ENCODE results near the gene CTSW.

The CTSW gene

DNA sequence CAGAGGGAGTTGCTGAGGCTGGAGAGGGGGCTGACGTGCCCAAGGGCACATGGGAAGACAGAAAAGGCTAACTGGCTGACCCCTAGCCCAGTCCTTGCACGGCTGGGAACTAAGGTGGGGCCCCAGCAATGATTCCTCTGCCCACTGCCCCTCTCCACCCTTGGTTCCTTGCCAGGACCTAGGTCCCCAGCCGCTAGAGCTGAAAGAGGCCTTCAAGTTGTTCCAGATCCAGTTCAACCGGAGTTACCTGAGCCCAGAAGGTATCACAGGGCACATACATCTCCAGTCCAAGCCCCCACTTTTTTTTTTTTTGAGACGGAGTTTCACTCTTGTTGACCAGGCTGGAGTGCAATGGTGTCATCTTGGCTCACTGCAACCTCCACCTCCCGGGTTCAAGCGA is 390 bp downstream of the CTSW start:
- peak overlapping the region; percentile 46 for H3K27ac ChIP-seq (ENCODE audit: insufficient read depth, low read length, poor library complexity, severe bottlenecking)
- H3K9me3 ChIP-seq (ENCODE audit: control insufficient read depth, low read length): no peaks in the 10 kb centered on the region
- peaks cover 31% of the 10 kb centered on the region for H3K4me1 ChIP-seq (ENCODE audit: control insufficient read depth, insufficient read depth, low read length, poor library complexity, severe bottlenecking)
- no peaks in the 10 kb centered on the region for H3K27me3 ChIP-seq (replicated peaks; ENCODE audit: control insufficient read depth, insufficient read depth, low read length, poor library complexity, severe bottlenecking)
- H3K4me3 ChIP-seq (ENCODE audit: insufficient read depth, low read depth, low read length, poor library complexity, severe bottlenecking): no peak overlapping the region
- peaks cover 20% of the 10 kb centered on the region for H3K36me3 ChIP-seq (ENCODE audit: control insufficient read depth, insufficient read depth, low read length)
- no peak for DNase-seq

DNA sequence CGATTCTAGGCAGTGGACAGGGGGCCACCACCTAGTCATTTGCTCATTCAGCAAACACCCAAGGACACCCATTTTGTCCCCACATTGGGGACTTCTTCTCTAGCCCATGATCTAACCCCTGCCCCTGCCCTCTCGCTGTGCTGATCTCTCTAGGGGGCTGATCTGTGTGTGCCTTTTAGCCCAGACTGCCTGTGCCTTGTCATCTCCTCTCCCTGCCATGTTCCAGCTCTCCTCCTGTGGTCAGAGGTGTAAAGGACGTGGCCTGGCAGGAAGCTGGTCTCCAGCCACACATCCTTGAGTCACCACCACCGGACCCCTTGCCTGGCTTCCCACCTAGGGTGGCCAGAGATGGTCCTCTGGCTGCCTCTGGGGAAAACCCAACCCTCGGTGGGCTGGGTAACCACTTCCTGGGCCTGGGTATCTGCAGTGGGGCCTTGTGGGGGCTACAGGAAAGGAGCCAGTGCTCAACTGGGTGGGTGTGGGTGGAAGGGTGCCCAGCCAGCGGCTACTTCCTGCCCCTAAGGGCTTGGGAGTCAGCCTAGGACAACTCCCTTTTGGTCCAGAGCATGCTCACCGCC is 1.3 kb downstream of the CTSW start:
- DNase-seq: no peak
- H3K9me3 ChIP-seq (ENCODE audit: control insufficient read depth, low read length): no peaks in the 10 kb centered on the region
- H3K4me3 ChIP-seq (ENCODE audit: insufficient read depth, low read depth, low read length, poor library complexity, severe bottlenecking): no peak overlapping the region
- H3K36me3 ChIP-seq (ENCODE audit: control insufficient read depth, insufficient read depth, low read length): peaks cover 27% of the 10 kb centered on the region
- no peaks in the 10 kb centered on the region for H3K27me3 ChIP-seq (replicated peaks; ENCODE audit: control insufficient read depth, insufficient read depth, low read length, poor library complexity, severe bottlenecking)
- peaks cover 31% of the 10 kb centered on the region for H3K4me1 ChIP-seq (ENCODE audit: control insufficient read depth, insufficient read depth, low read length, poor library complexity, severe bottlenecking)
- peak overlapping the region; percentile 9 for H3K27ac ChIP-seq (ENCODE audit: insufficient read depth, low read length, poor library complexity, severe bottlenecking)

DNA sequence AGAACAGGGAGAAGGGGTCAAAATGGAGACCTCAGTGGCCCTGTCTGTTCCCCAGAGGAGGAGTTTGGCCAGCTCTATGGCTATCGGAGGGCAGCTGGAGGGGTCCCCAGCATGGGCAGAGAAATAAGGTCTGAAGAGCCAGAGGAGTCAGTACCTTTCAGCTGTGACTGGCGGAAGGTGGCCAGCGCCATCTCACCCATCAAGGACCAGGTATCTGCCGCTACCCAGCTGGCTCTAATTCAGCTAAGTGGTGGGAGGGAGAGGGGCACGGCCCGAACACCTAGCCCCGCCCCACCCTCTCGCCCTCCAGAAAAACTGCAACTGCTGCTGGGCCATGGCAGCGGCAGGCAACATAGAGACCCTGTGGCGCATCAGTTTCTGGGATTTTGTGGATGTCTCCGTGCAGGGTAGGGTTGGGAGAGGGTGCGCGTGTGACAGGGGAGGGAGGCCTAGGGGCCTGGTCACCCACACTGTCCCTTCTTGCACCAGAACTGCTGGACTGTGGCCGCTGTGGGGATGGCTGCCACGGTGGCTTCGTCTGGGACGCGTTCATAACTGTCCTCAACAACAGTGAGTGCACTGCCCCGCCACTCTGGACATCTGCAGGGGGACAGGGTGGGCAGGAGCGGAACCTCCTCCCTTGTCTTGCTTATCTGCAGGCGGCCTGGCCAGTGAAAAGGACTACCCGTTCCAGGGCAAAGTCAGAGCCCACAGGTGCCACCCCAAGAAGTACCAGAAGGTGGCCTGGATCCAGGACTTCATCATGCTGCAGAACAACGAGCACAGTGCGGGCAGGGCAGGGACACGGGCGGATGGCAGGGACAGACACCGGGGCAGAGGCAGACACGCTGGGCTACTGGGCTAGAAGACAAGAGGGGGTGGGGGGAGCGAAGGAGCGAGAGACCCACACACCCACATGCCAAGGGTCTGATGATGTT is 2.8 kb downstream of the CTSW start:
- Histone ChIP-seq H3K4me1 (ENCODE audit: control insufficient read depth, insufficient read depth, low read length, poor library complexity, severe bottlenecking) (peaks cover 31% of the 10 kb centered on the region), H3K27me3 (replicated peaks; ENCODE audit: control insufficient read depth, insufficient read depth, low read length, poor library complexity, severe bottlenecking) (no peaks in the 10 kb centered on the region), H3K9me3 (ENCODE audit: control insufficient read depth, low read length) (no peaks in the 10 kb centered on the region), H3K36me3 (ENCODE audit: control insufficient read depth, insufficient read depth, low read length) (peaks cover 27% of the 10 kb centered on the region), H3K27ac (ENCODE audit: insufficient read depth, low read length, poor library complexity, severe bottlenecking) (no peak overlapping the region), H3K4me3 (ENCODE audit: insufficient read depth, low read depth, low read length, poor library complexity, severe bottlenecking) (no peak overlapping the region)
- no peak for DNase-seq

DNA sequence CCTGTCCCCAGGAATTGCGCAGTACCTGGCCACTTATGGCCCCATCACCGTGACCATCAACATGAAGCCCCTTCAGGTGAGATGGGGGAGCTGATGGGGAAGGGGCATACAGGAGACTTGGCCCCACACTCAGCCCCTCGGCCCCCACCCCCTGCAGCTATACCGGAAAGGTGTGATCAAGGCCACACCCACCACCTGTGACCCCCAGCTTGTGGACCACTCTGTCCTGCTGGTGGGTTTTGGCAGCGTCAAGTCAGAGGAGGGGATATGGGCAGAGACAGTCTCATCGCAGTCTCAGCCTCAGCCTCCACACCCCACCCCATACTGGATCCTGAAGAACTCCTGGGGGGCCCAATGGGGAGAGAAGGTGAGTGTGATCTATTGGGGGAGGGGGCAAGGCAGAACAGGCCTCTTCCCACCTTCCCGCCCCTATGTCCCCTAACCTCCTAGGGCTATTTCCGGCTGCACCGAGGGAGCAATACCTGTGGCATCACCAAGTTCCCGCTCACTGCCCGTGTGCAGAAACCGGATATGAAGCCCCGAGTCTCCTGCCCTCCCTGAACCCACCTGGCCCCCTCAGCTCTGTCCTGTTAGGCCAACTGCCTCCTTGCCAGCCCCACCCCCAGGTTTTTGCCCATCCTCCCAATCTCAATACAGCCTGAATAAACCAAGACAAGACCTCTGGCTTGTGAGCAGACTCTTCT is 3.6 kb downstream of the CTSW start:
- peaks cover 37% of the 10 kb centered on the region for H3K4me1 ChIP-seq (ENCODE audit: control insufficient read depth, insufficient read depth, low read length, poor library complexity, severe bottlenecking)
- no peaks in the 10 kb centered on the region for H3K27me3 ChIP-seq (replicated peaks; ENCODE audit: control insufficient read depth, insufficient read depth, low read length, poor library complexity, severe bottlenecking)
- no peak overlapping the region for H3K4me3 ChIP-seq (ENCODE audit: insufficient read depth, low read depth, low read length, poor library complexity, severe bottlenecking)
- no peaks in the 10 kb centered on the region for H3K9me3 ChIP-seq (ENCODE audit: control insufficient read depth, low read length)
- H3K27ac ChIP-seq (ENCODE audit: insufficient read depth, low read length, poor library complexity, severe bottlenecking): no peak overlapping the region
- peaks cover 27% of the 10 kb centered on the region for H3K36me3 ChIP-seq (ENCODE audit: control insufficient read depth, insufficient read depth, low read length)
- DNase-seq: no peak

DNA sequence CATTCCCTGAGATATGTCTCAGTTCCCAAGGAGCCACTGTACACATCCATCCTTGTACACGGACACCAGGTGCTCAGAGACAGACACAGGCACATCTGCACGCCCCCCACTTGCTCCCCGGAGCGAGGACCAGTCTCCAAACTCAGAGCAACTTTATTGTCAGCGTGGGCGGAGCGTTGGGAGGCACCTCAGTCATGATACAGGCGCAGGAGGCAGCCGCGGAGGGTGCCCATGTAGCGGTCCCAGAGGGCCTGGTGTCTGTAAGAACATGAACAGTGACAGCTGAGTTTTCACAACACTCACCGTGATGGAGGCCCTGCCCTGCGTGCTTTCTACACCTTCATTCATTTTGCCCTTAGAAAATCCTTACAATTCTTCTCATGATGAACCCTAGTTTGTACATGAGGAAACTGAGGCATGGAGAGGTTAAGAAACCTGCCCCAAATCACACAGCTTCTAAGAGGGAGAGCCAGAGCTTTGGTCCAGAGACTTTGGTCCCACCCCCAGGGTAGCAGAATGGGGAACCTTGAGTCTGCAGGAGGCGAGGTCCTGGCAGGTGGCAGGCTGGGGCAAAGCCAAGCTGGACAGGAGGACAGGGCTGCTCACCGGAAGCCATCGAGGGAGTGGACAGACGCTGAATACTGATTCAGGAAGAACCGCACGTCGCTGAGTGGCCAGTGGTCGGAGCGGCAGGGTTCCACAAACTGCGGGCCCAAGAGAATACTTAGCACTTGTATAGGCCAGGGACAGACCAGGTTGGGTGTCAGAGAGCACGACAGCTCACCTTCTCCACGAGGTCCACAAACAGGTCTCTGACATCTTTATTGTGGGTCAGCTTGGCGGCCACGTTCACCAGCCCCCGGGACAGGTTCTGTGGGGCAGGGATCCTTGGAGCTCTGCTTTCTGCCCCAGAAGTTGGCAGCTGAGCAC is 4.4 kb downstream of the CTSW start:
- H3K27ac ChIP-seq (ENCODE audit: insufficient read depth, low read length, poor library complexity, severe bottlenecking): no peak overlapping the region
- peaks cover 33% of the 10 kb centered on the region for H3K4me1 ChIP-seq (ENCODE audit: control insufficient read depth, insufficient read depth, low read length, poor library complexity, severe bottlenecking)

DNA sequence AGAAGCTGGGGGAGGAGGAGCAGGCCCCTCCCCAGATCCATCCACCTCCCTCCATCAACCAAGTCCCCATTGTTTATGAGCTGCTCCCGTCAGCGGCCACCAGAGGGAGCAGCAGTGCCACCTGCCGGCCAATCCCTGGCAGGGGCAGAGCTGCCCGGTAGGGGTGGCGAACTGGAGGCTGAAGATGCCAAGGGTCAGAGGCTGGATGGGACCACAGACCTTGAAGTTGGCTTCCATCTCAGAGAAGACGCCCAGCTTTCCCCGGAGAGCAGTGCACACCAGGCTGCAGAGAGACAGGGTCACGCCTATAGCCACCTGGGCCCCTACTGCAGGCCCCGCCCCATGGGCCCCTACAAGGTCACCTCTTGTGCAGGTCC is 5.1 kb downstream of the CTSW start:
- peaks cover 27% of the 10 kb centered on the region for H3K36me3 ChIP-seq (ENCODE audit: control insufficient read depth, insufficient read depth, low read length)
- peaks cover 28% of the 10 kb centered on the region for H3K4me1 ChIP-seq (ENCODE audit: control insufficient read depth, insufficient read depth, low read length, poor library complexity, severe bottlenecking)
- no peak overlapping the region for H3K27ac ChIP-seq (ENCODE audit: insufficient read depth, low read length, poor library complexity, severe bottlenecking)
- H3K27me3 ChIP-seq (replicated peaks; ENCODE audit: control insufficient read depth, insufficient read depth, low read length, poor library complexity, severe bottlenecking): no peaks in the 10 kb centered on the region
- H3K4me3 ChIP-seq (ENCODE audit: insufficient read depth, low read depth, low read length, poor library complexity, severe bottlenecking): no peak overlapping the region
- DNase-seq: peak; percentile 65 to 74 (median 67)
- H3K9me3 ChIP-seq (ENCODE audit: control insufficient read depth, low read length): no peaks in the 10 kb centered on the region

More for the DNA sequence above, 4.4 kb downstream of the CTSW start:
- no peaks in the 10 kb centered on the region for H3K9me3 ChIP-seq (ENCODE audit: control insufficient read depth, low read length)
- no peak for DNase-seq
- no peaks in the 10 kb centered on the region for H3K27me3 ChIP-seq (replicated peaks; ENCODE audit: control insufficient read depth, insufficient read depth, low read length, poor library complexity, severe bottlenecking)
- H3K4me3 ChIP-seq (ENCODE audit: insufficient read depth, low read depth, low read length, poor library complexity, severe bottlenecking): no peak overlapping the region
- H3K36me3 ChIP-seq (ENCODE audit: control insufficient read depth, insufficient read depth, low read length): peaks cover 27% of the 10 kb centered on the region

DNA sequence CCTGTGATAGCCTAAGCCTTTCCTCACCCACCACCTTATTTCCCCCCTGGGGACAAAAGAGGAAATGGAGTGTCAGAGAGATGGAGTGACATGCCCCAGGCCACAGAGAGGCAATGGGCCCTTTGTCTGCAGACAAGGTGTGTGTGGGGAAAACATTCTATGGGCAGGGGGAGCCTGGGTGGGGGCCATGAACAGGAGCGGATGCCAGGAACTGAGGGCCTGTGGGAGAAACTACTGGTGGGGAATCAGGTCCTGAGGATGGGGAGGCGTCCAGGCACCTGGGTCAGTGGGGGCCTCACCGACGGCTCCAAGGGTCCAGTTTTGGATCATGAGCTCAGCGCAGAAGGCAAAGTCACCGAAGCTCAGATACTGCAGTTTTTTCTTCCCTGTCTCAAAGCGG is 5.6 kb downstream of the CTSW start:
- Histone ChIP-seq H3K27ac (ENCODE audit: insufficient read depth, low read length, poor library complexity, severe bottlenecking) (no peak overlapping the region), H3K9me3 (ENCODE audit: control insufficient read depth, low read length) (no peaks in the 10 kb centered on the region), H3K4me1 (ENCODE audit: control insufficient read depth, insufficient read depth, low read length, poor library complexity, severe bottlenecking) (peaks cover 29% of the 10 kb centered on the region), H3K36me3 (ENCODE audit: control insufficient read depth, insufficient read depth, low read length) (peaks cover 27% of the 10 kb centered on the region), H3K27me3 (replicated peaks; ENCODE audit: control insufficient read depth, insufficient read depth, low read length, poor library complexity, severe bottlenecking) (no peaks in the 10 kb centered on the region), H3K4me3 (ENCODE audit: insufficient read depth, low read depth, low read length, poor library complexity, severe bottlenecking) (no peak overlapping the region)
- no peak for DNase-seq

DNA sequence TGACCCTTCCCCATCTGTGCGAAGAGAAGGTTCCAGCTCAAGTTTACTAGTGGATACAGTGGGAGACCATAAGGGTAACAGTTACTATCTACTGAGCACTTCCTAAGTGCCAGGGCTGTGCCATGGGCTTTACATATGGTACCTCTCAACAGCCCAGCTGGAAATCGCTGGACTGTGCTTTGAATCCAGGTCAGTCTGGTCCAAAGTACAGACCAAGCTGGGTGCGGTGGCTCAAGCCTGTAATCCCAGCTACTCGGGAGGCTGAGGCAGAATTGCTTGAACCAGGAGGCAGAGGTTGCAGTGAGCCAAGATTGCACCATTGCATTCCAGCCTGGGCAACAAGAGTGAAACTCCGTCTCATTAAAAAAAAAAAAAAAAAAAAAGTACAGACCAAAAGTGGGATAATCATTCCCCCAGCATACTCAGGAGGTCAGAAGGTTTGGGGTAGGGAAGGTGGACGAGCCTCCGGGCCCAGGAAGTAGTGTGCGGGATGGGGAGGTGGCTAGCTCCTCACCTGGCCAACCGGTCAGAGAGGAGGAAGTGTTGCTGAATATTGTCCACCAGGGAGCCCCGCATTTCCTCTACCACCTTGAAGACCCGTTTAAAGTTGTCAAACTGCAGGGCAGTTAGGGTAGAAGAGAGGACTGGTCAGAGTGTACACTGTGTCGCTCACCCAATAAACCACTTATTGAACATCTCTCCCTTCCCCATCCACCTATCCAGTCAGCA is 6.3 kb downstream of the CTSW start:
- Histone ChIP-seq H3K4me3 (ENCODE audit: insufficient read depth, low read depth, low read length, poor library complexity, severe bottlenecking) (no peak overlapping the region), H3K27ac (ENCODE audit: insufficient read depth, low read length, poor library complexity, severe bottlenecking) (no peak overlapping the region), H3K4me1 (ENCODE audit: control insufficient read depth, insufficient read depth, low read length, poor library complexity, severe bottlenecking) (peaks cover 22% of the 10 kb centered on the region), H3K36me3 (ENCODE audit: control insufficient read depth, insufficient read depth, low read length) (peaks cover 27% of the 10 kb centered on the region), H3K9me3 (ENCODE audit: control insufficient read depth, low read length) (no peaks in the 10 kb centered on the region), H3K27me3 (replicated peaks; ENCODE audit: control insufficient read depth, insufficient read depth, low read length, poor library complexity, severe bottlenecking) (no peaks in the 10 kb centered on the region)
- no peak for DNase-seq
